ACHN (cell line): ENCODE data around the gene ERAL1.
"Not testable (repeated sequence)": the region's sequence is repeated elsewhere in the genome, so short reads cannot be mapped to it uniquely, and the experiment has no call there.

Experiments used
- DNase-seq: peaks from one replicate; pipeline ENCODE4 v3.0.0-alpha.2; 2015
- in situ Hi-C: cut with HindIII; loops from 2 replicates; pipeline ENCODE4 v1.10.0; 2017; ENCODE audit warnings: low sequenced_read_pairs, low pct_ligation_motif_present, low pct_unique_long_range_greater_than_20kb

Gene ERAL1

GRCh38 chr17:28873839-28874238 is 19.0 kb downstream of the ERAL1 start:
- in situ Hi-C loops: no loop called here
- no peak for DNase-seq

GRCh38 chr17:28874750-28875149 is 19.9 kb downstream of the ERAL1 start:
- in situ Hi-C loops: no loop called here
- no peak for DNase-seq

DNA sequence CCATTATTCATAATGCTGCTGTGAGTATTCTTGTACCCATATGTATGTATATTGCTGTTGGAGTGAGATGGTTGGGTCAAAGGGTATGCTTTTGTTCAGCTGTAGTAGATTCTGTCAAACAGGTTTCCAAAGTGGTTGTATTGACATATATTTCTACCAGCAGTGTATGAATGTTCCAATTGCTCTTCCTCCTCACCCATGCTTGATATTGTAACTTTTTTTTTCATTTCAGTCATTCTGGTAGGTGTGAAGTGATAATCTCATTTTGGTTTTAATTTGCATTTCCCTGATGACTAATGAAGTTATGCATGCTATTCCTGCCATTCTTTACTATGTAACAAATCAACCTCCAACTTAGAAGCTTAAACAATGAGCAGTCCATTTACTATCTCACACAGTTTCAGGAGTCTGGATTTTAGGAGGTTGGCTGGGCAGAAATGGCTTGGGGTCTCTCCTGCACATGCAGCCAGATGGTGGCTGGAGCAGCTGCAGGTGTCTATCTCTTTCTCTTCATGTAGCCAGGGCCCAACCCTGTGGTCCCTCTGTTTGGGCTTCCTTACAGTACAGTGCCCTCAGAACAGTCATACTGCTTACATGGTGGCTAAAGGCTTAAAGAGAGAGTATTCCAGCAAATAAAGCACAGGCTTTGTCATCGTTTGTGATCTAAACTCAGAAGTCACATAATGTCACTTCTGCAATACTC is 21.2 kb downstream of the ERAL1 start:
- in situ Hi-C loops: no loop called here
- DNase-seq: no peak

- DNase-seq, in situ Hi-C loops: not testable (repeated sequence)
These were observed 22.4 kb downstream of the ERAL1 start for GRCh38 chr17:28877150-28877711.

- DNase-seq: no peak
- in situ Hi-C loops: no loop called here
These were observed 23.5 kb downstream of the ERAL1 start for GRCh38 chr17:28878158-28878910.

GRCh38 chr17:28878981-28879380 is 24.2 kb downstream of the ERAL1 start:
- in situ Hi-C loops: no loop called here
- DNase-seq: peak; percentile 64

- no peak for DNase-seq
- in situ Hi-C loops: no loop called here
These were observed 25.2 kb downstream of the ERAL1 start for GRCh38 chr17:28879886-28880571.

DNA sequence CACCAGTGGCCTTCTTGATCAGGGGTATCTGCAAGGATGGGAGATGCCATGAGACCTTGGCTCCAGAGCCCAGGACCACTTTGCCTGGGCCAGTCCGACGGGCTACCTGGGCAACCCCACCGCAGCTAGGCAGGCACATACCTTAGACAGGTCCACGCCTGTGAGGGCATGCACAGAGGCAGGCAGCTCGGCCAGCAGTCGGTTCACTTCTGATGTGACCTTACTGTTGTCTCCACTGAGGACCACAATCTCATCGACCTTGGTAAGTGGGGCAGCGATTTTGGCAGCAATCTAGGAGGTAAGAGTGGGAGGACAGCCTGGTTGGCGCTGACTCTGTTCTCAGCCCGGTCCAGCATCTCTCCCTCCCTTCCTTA is 25.7 kb downstream of the ERAL1 start:
- in situ Hi-C loops: no loop called here
- DNase-seq: no peak

DNA sequence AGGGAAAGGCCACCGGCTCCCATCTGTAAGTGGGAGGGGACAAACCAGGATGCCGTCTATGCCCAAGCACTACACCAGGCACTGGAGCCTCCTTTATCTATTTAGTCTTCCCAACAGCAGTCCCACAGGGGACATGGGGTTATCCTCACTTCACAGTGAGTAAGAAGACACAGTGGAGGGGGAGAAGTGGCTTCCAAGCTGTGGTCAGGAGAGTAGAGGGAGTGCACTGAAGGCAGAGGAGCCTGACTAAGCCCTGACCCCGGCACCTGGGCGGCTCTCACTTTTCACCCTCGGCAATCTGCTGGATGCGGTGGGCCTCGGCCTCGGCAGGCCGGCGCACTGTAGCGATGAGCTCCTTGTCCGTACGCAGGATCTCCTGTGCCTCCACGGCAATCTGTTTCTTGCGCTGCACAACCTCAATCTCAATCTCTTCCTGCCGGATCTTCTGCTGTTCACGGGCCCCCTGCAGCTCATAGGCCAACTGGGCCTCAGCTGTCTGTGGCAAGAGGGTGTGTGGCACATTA is 26.8 kb downstream of the ERAL1 start:
- in situ Hi-C loops: no loop called here

GRCh38 chr17:28882154-28882895 is 27.5 kb downstream of the ERAL1 start:
- no peak for DNase-seq
- in situ Hi-C loops: no loop called here

More for the DNA sequence above, 26.8 kb downstream of the ERAL1 start:
- DNase-seq: no peak

GRCh38 chr17:28883967-28884702 is 29.3 kb downstream of the ERAL1 start:
- in situ Hi-C loops: no loop called here
- DNase-seq: no peak

- in situ Hi-C loops: no loop called here
- no peak for DNase-seq
These were observed 30.5 kb downstream of the ERAL1 start for GRCh38 chr17:28885363-28885762.

DNA sequence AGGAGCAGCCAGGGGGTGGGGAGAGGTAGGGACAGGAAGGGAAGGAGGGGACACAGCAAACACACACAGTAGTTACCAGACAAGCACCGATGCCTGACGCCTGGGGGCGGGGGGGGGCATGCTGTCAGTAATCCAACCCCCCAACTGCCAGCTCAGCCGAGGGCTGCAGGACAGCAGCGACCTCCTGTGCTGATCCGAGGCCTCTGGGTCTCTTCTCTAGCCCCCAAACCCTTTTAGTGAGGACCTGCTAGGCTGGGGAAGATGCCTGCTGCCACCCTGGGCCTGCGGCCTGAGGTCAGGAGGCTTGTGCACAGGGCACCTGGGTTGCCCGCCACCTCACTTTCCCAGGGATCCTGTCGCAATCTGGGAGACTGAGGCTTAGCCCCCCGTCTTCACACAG is 31.1 kb downstream of the ERAL1 start:
- DNase-seq: no peak
- in situ Hi-C loops: no loop called here

DNA sequence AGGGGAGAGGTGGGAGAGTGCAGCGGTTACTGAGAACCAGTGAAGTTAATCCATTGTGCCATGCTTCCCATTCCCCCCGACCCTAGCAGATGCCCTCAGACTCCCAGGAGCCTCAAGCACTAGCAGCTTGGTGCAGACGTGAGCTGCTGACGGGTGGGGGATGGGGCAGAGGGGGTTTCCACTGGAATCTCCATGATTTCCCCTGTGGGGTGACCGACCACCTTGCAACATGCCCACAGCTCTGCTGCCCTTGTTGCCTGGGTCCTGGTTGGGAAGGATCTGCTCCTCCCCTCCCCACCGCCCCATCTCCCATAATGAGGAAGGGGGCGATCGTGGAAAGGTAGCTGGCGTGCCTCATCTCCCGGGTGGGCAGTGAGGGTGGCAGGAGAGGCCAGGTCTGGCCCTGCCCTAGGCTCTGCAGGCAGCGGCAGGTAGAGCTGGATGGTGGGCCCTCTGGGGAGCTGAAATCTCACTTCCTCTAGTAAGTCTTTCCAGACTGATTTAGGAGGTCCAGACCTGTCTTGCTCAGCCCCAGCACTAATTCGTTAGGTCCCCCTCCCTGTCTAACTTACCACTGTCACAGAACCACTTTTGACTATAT is 33.2 kb downstream of the ERAL1 start:
- no peak for DNase-seq
- in situ Hi-C loops: no loop called here

DNA sequence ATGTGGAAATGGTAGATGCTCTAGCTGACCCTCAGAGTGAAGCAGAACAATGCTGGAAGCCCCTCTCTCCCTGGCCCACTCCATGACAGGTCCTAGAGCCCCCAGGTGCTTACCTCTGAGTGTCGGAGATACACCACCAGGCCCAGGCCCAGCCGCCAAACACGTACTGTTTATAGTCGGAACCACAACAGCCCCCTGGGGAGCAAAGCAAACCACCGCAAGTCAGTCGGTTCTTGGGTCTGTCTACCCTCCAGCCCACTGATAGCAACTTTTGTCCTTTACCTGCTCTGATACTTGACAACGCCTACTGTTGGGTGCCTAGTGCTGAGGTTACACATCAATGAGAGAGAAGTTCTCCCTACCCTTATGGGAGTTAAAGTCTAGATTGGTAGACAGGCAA is 34.0 kb downstream of the ERAL1 start:
- in situ Hi-C loops: no loop called here
- no peak for DNase-seq

DNA sequence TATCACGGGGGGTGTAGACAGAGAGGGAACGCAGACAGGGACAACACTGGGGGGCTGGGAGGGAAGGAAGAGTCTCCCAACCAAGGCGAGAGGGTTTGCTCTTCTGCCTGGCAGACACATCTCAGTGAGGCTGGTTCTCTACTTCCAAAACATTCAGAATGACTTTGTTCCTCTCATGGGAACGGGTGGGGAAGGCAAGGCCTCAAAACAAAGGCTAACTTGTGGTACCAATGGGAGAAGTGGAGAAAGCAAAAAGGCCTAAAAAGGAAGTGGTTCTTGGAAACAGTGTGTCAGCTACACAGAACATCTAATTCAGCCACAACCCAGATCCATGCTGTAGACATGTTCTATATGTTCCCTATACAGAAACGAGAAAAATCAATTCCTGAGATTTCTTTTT is 35.2 kb downstream of the ERAL1 start:
- no peak for DNase-seq
- in situ Hi-C loops: no loop called here

- no peak for DNase-seq
- in situ Hi-C loops: no loop called here
These were observed 36.4 kb downstream of the ERAL1 start for GRCh38 chr17:28891201-28891600.
